Neural cell (in vitro differentiated cells): ENCODE results near the gene RAB40AL. TPM values are rescaled to one million over a fixed set of nuclear protein-coding genes. Genes with fewer than 3 reads are reported as not detected.

ENCODE experiments used
- H2AFZ ChIP-seq: fragments of 200-600, 300-800 bp; sonication (generic), shearing (Covaris generic); 2 replicates; pipeline ENCODE4 v1.6.0; 2014; ENCODE audit warnings: low read depth, mild to moderate bottlenecking, antibody characterized with exemption, low read length, moderate library complexity
- H3F3A ChIP-seq: fragments of 200-600 bp; shearing (Covaris generic); 2 replicates; pipeline ENCODE4 v1.6.1; 2016; ENCODE audit warnings: mild to moderate bottlenecking, moderate library complexity, mixed read lengths, antibody characterized with exemption, low read length; ENCODE audit not compliant: insufficient read depth, poor library complexity, severe bottlenecking
- H3K27ac ChIP-seq: fragments of 200-600, 300-800 bp; sonication (generic), shearing (Covaris generic); 2 replicates; pipeline ENCODE4 v1.5.1; 2014; ENCODE audit warnings: mild to moderate bottlenecking, low read length, moderate library complexity
- H3K27me3 ChIP-seq: fragments of 300-800, 200-600 bp; sonication (generic), shearing (Covaris generic); 2 replicates; pipeline ENCODE4 v1.6.0; 2014; ENCODE audit warnings: mild to moderate bottlenecking, low read depth, low read length, moderate library complexity; ENCODE audit not compliant: insufficient read depth
- H3K36me3 ChIP-seq: fragments of 300-800, 200-600 bp; sonication (generic), shearing (Covaris generic); 2 replicates; pipeline ENCODE4 v1.5.1; 2014; ENCODE audit warnings: mild to moderate bottlenecking, antibody characterized with exemption, low read length, moderate library complexity; ENCODE audit not compliant: insufficient read depth
- H3K4me2 ChIP-seq: fragments of 300-800, 200-600 bp; sonication (generic), shearing (Covaris generic); 2 replicates; pipeline ENCODE4 v1.6.0; 2014; ENCODE audit warnings: mild to moderate bottlenecking, low read length
- H3K4me3 ChIP-seq: fragments of 300-800, 200-600 bp; sonication (generic), shearing (Covaris generic); 2 replicates; pipeline ENCODE4 v1.5.1; 2014; ENCODE audit warnings: mild to moderate bottlenecking, low read length, moderate library complexity
- H3K79me2 ChIP-seq: fragments of 200-600 bp; shearing (Covaris generic); replicated peaks from 2 replicates; pipeline ENCODE4 v1.6.0; 2014; ENCODE audit warnings: mild to moderate bottlenecking, low read length, moderate library complexity; ENCODE audit not compliant: insufficient read depth
- H3K9ac ChIP-seq: fragments of 300-800, 200-600 bp; sonication (generic), shearing (Covaris generic); 2 replicates; pipeline ENCODE4 v1.6.1; 2016; ENCODE audit warnings: mild to moderate bottlenecking, low read length, mixed read lengths
- H3K9me2 ChIP-seq: fragments of 200-600 bp; shearing (Covaris generic); 2 replicates; pipeline ENCODE4 v1.6.1; 2016; ENCODE audit warnings: mild to moderate bottlenecking, low read length, mixed read lengths; ENCODE audit not compliant: insufficient read depth
- H3K9me3 ChIP-seq: fragments of 200-600, 300-800 bp; sonication (generic), shearing (Covaris generic); 2 replicates; pipeline ENCODE4 v1.6.1; 2016; ENCODE audit warnings: mild to moderate bottlenecking, mixed run types, low read length, moderate library complexity, mixed read lengths
- H4K20me1 ChIP-seq: fragments of 200-600 bp; shearing (Covaris generic); 2 replicates; pipeline ENCODE4 v1.6.1; 2016; ENCODE audit warnings: mild to moderate bottlenecking, mixed run types; ENCODE audit not compliant: insufficient read depth
- EP300 ChIP-seq: fragments of 450-650 bp; conservative IDR thresholded peaks from 2 replicates; pipeline ENCODE4 v1.6.1; 2014; ENCODE audit warnings: antibody characterized with exemption, mild to moderate bottlenecking, moderate library complexity; ENCODE audit not compliant: poor library complexity, severe bottlenecking
- EZH2 ChIP-seq: fragments of 200-600, 300-800 bp; shearing (Covaris generic), sonication (generic); IDR thresholded peaks from 2 replicates; pipeline ENCODE4 v1.6.1; 2014; ENCODE audit warnings: antibody characterized with exemption, low read length, borderline replicate concordance, mild to moderate bottlenecking; ENCODE audit not compliant: insufficient read depth, poor library complexity, severe bottlenecking
- MXI1 ChIP-seq: fragments of 450-650 bp; conservative IDR thresholded peaks from 2 replicates; pipeline ENCODE4 v1.6.1; 2014; ENCODE audit warnings: antibody characterized with exemption, mild to moderate bottlenecking; ENCODE audit not compliant: poor library complexity, severe bottlenecking
- POLR2AphosphoS5 ChIP-seq: IDR thresholded peaks from 2 replicates; pipeline ENCODE4 v1.6.1; 2012
- RAD21 ChIP-seq: fragments of 450-650 bp; conservative IDR thresholded peaks from 2 replicates; pipeline ENCODE4 v1.6.1; 2014; ENCODE audit warnings: antibody characterized with exemption, mild to moderate bottlenecking, moderate library complexity
- SMC3 ChIP-seq: fragments of 450-650 bp; conservative IDR thresholded peaks from 2 replicates; pipeline ENCODE4 v1.6.1; 2014; ENCODE audit warnings: antibody characterized with exemption, mild to moderate bottlenecking, moderate library complexity; ENCODE audit not compliant: poor library complexity
- TAF1 ChIP-seq: IDR thresholded peaks from 2 replicates; pipeline ENCODE4 v1.6.1; 2012; ENCODE audit warnings: low read depth
- polyA plus RNA-seq: library from polyadenylated mRNA; depleted of rRNA; stranded (reverse); fragments of >200 nt; gene quantifications from 2 replicates; pipeline ENCODE4 v1.2.3, GENCODE V29; 2014
- TF ChIP-seq, protein P1 (sequence below): fragments of 450-650 bp; IDR thresholded peaks from 2 replicates; pipeline ENCODE4 v1.5.1; 2014; ENCODE audit warnings: antibody characterized with exemption, mild to moderate bottlenecking, moderate library complexity; ENCODE audit not compliant: poor library complexity, severe bottlenecking
- TF ChIP-seq, protein P2 (sequence below): IDR thresholded peaks from 2 replicates; pipeline ENCODE4 v1.6.1; 2012; ENCODE audit warnings: borderline replicate concordance

The RAB40AL gene
- polyA plus RNA-seq, 1 donor from 2014 or later = 0.35 TPM

DNA sequence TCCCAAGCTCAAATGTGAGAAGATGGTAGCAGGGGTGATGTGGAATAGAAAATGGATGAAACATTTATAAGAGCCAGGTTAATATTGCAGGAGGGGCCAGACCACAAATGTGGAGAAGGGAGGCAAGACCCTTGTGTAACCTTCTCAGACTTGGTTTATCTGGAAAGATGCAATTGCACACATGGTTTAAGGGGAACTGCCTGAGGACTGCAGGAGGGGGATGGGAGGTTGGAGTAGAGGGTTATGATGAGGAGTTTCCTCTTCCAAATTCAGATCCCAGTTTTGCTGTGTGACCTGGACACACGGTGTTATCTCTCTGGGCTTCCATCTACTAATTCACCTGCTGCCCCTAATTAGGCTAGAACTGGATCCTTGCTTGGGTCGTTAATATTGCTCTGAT, 46.1 kb downstream of the RAB40AL start:
- Histone ChIP-seq H3K27ac (no peak overlapping the region), H3F3A (no peaks in the 10 kb centered on the region), H3K4me2 (no peak overlapping the region), H3K36me3 (no peaks in the 10 kb centered on the region), H3K79me2 (no peaks in the 10 kb centered on the region), H3K27me3 (no peaks in the 10 kb centered on the region), H4K20me1 (no peaks in the 10 kb centered on the region), H3K9ac (no peak overlapping the region), H3K4me3 (no peak overlapping the region), H2AFZ (no peak overlapping the region), H3K9me3 (no peaks in the 10 kb centered on the region), H3K9me2 (no peaks in the 10 kb centered on the region)
- TF ChIP-seq SMC3 = no peak
- TF ChIP-seq EZH2 = no peak
- TF ChIP-seq RAD21 = no peak
- TF ChIP-seq, protein P1, sequence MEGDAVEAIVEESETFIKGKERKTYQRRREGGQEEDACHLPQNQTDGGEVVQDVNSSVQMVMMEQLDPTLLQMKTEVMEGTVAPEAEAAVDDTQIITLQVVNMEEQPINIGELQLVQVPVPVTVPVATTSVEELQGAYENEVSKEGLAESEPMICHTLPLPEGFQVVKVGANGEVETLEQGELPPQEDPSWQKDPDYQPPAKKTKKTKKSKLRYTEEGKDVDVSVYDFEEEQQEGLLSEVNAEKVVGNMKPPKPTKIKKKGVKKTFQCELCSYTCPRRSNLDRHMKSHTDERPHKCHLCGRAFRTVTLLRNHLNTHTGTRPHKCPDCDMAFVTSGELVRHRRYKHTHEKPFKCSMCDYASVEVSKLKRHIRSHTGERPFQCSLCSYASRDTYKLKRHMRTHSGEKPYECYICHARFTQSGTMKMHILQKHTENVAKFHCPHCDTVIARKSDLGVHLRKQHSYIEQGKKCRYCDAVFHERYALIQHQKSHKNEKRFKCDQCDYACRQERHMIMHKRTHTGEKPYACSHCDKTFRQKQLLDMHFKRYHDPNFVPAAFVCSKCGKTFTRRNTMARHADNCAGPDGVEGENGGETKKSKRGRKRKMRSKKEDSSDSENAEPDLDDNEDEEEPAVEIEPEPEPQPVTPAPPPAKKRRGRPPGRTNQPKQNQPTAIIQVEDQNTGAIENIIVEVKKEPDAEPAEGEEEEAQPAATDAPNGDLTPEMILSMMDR = no peak
- TF ChIP-seq POLR2AphosphoS5 = no peak
- TF ChIP-seq TAF1 = no peak
- TF ChIP-seq, protein P2, sequence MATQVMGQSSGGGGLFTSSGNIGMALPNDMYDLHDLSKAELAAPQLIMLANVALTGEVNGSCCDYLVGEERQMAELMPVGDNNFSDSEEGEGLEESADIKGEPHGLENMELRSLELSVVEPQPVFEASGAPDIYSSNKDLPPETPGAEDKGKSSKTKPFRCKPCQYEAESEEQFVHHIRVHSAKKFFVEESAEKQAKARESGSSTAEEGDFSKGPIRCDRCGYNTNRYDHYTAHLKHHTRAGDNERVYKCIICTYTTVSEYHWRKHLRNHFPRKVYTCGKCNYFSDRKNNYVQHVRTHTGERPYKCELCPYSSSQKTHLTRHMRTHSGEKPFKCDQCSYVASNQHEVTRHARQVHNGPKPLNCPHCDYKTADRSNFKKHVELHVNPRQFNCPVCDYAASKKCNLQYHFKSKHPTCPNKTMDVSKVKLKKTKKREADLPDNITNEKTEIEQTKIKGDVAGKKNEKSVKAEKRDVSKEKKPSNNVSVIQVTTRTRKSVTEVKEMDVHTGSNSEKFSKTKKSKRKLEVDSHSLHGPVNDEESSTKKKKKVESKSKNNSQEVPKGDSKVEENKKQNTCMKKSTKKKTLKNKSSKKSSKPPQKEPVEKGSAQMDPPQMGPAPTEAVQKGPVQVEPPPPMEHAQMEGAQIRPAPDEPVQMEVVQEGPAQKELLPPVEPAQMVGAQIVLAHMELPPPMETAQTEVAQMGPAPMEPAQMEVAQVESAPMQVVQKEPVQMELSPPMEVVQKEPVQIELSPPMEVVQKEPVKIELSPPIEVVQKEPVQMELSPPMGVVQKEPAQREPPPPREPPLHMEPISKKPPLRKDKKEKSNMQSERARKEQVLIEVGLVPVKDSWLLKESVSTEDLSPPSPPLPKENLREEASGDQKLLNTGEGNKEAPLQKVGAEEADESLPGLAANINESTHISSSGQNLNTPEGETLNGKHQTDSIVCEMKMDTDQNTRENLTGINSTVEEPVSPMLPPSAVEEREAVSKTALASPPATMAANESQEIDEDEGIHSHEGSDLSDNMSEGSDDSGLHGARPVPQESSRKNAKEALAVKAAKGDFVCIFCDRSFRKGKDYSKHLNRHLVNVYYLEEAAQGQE = no peak
- no peak for TF ChIP-seq EP300
- TF ChIP-seq MXI1 = no peak

DNA sequence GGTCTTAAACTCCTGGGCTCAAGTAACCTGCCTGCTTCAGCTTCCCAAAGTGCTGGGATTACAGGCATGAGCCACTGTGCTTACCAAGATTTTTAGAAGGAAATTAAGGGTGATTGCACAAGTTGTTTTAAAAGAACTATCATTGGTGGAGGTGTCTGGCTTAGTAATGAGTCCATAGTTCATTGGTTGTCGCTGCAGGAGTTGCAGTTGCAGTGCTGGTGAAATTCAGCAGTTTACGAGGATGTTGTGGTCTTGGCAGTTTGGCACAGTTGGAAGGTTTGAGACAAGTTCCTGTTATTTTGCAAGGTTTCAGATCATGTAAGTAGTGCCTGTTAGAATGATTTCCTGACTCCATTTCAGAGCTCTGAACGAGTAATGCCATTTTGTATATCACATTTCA, 48.1 kb downstream of the RAB40AL start:
- H3K27ac ChIP-seq = no peak overlapping the region

More for the DNA sequence above, 48.1 kb downstream of the RAB40AL start:
- no peak overlapping the region for H3K4me2 ChIP-seq
- TF ChIP-seq MXI1 (no peak), POLR2AphosphoS5 (no peak), TAF1 (no peak)
- TF ChIP-seq, protein P2 = no peak
- H3K9ac ChIP-seq = no peak overlapping the region
- no peaks in the 10 kb centered on the region for H4K20me1 ChIP-seq
- no peaks in the 10 kb centered on the region for H3K27me3 ChIP-seq
- no peak overlapping the region for H3K4me3 ChIP-seq
- no peaks in the 10 kb centered on the region for H3K9me2 ChIP-seq
- no peaks in the 10 kb centered on the region for H3F3A ChIP-seq
- H3K9me3 ChIP-seq = no peaks in the 10 kb centered on the region
- no peak overlapping the region for H2AFZ ChIP-seq
- no peaks in the 10 kb centered on the region for H3K36me3 ChIP-seq
- no peaks in the 10 kb centered on the region for H3K79me2 ChIP-seq

Other genes with a start within 250 kb of the RAB40AL start
- gene GPRASP2, start 224.8 kb upstream of the RAB40AL start, polyA plus RNA-seq = 93.5 and 96.4 TPM in 2 replicates
- 16.4 and 16.5 TPM in 2 replicates for gene GPRASP3, start 216.5 kb upstream of the RAB40AL start, polyA plus RNA-seq
- gene BEX1, start 126.9 kb downstream of the RAB40AL start, polyA plus RNA-seq = 1,035 and 1,048 TPM in 2 replicates
- not detected in 2 replicates for gene NXF3, start 155.9 kb downstream of the RAB40AL start, polyA plus RNA-seq